GM19468 (cell line): ENCODE results near the gene SLC16A5.
"Not testable (repeated sequence)": the region's sequence is repeated elsewhere in the genome, so short reads cannot be mapped to it uniquely, and the experiment has no call there.

Source experiments
- ATAC-seq: cut with Tn5 transposase; IDR thresholded peaks from one replicate; pipeline ENCODE4 v1.9.1; 2021; ENCODE audit warnings: mild to moderate bottlenecking, moderate library complexity, moderate number of reproducible peaks; ENCODE audit not compliant: unreplicated experiment; ENCODE audit errors: extremely low read depth

Gene SLC16A5

GRCh38 chr17:75108193-75108592, 20.4 kb downstream of the SLC16A5 start:
- no peak for ATAC-seq

GRCh38 chr17:75109046-75109406, 21.3 kb downstream of the SLC16A5 start:
- ATAC-seq = no peak

GRCh38 chr17:75109407-75110233, 21.9 kb downstream of the SLC16A5 start, which contains the start of gene ARMC7:
Gene ARMC7, plus strand, starts transcription at chr17:75109969. Its CDS starts 320 bp downstream, at chr17:75110289.
- peak; percentile 53 for ATAC-seq

DNA sequence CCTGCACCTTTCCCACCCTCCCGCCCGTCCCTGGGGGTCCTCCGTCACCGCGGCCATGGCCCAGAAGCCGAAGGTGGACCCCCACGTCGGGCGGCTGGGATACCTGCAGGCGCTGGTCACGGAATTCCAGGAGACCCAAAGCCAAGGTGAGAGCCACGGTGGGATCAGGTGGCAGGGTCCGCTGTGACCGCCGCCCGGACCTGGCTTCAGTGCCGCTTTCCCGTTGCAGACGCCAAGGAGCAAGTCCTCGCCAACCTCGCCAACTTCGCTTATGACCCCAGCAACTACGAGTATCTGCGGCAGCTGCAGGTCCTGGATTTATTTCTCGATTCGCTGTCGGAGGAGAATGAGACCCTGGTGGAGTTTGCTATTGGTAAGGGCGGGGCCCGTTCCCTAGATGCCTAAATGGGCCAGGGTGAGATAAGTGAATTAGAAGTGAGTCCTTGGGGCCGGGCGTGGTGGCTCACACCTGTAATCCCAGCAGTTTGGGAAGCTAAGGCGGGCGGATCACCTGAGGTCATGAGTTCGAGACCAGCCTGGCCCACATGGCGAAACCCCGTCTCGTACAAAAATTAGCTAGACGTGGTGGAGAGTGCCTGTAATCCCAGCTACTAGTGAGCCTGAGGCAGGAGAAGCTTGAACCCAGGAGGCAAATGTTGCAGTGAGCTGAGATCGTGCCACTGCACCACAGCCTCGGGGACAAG, 22.6 kb downstream of the SLC16A5 start:
- no peak for ATAC-seq

DNA sequence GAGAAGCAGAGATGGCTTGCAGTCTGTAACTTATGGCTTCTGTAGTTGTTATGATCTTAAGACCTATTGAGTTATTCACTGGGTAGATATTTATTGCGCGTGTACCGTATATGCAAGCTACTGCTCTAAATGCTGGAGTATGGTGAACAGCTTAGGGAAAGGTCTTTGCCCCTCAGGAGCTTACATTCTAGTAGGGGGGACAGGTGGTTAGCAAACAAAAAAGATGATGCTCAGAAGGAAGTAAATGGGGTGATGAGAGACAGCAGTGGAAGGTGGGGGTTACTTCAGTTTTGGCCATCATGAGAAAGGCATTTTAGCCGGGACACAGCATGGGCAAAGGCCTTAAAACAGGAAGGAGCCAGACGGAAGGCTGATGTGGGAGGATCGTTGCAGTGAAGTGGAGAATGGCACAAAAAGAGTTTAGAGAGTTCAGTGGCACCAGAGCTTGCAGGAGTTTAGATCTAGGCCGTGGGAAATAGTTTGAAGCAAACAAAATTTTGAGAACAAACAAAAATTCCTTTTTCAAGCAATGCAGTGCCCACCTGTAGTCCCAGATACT, 24.1 kb downstream of the SLC16A5 start:
- ATAC-seq = no peak

DNA sequence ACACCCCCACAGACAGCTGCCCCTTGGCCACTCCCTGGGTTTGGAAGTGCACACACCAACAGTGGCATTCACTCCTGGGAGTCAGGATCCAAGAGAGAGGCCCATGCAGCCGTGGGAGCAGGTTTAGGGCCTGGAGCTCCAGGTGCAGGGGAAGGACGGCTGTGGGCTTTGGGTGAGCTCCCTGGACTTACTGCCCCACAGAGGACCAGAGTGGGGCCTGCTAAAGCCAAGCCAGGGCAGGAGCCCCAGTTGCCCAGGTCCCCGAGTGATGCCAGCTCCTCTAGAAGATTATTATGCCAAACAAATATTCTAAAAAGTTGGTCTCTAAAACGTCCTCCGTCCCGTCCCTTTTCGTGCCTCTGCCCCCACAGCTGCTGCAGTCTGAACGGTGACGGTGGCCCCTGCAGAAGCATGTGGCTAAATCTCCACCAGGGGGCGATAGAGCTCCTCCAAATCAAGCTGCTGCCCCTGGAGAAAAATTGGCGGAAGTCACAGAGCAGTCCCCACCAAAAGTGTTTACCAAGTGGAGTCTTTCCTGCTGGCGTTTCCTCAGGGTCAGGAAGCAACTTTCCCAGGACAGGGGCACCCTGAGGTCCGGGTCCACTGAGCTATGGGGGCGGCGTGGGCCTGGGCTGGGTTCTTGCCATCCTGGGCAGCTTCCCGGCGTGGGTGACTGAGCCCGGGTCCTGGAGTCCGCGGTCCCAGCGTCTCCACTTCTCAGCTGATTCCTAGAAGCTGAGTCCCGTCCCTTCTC, 26.2 kb downstream of the SLC16A5 start:
- no peak for ATAC-seq

DNA sequence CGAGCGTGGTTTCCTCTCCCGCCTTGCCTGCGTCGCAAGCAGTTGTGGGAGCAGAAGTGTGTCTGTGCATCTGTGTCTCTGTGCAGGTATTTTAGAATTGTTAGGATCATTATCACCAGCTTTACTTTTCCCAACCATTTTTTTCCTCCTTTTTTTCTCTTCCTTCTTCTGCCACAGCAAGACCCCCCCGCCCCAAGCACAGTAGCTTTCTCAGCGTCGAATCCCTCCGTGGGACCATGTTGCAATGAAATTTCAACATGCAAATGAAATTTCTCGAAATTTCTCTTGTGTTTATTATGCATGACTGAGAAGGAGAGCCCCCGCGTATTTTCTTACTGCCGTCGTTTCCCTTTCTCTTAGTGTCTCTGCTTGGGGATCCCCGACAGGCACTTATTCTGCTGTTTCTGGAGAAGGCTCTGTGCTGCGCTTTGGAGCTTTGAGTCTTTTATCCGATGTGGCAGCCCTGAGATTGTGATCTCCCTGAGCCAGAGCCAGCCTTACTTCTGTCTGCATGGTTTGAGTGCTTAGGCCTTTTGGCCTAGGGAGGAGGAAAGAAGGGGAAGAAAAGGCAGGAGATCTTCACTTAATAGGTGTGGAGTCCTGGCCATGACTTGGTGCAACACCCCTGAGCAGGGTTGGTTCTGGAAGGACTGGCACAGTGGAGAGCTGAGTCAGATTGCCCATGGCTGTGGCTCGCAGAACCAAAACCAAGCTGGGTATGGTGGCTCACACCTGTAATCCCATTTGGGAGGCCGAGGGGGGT, 27.0 kb downstream of the SLC16A5 start:
- no peak for ATAC-seq

GRCh38 chr17:75115555-75115954, 27.8 kb downstream of the SLC16A5 start:
- no peak for ATAC-seq

DNA sequence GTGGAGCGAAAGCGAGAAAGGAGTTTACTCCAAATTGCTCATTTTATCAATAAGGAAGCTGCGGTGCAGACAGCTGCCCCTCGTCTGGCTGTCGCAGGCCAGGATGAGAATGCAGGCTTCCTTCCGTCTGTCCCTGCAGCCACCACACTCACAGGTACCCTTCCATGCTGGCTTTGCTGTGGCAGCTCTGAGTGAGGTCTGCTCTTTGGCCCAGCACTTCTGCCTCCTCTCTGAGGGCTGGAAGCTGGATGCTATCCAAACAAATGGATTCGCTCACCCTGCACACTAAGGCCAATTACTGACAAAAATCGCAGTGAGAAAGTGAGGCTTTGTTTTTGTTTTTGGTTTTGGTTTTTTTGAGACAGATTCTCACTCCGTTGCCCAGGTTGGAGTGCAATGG, 29.0 kb downstream of the SLC16A5 start:
- no peak for ATAC-seq

- ATAC-seq = no peak
These were observed 30.6 kb downstream of the SLC16A5 start for GRCh38 chr17:75118307-75118706.

DNA sequence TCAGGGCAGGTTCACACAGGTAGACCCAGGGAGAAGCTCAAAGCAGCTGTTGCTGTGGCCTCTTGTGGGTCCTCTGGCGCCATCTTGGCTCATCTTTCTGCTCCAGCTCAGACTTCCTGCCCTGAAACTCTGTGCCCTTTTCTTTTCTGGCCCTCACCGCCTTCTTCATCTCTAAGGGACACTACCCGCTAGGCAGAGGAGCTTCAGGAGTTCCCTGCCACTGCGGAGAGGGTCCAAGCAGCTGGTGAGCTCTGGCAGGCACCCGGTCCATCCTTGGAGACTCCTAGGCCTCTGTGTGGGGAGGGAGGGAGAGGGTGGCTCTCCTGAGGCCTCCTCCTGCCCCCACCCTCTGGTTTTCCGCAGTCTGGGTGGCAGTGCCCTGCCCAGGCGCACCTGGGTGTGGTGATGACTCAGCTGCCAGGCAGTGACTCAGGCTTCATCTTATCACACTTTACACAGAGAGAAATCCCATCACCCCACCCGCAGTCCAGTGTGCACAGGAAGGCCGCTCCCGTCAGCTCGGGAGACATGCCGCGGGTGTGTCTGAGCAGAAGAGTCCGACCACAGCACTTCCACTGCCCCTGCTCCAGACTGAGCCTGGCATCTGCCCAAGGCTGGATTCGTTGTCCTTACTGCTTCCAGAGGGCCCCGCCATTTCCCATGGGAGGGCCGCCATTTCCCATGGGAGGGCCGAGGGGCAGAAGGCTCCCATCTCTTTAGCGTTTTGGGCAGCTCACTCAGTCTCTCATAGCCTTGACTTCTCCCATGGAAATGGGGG, 36.5 kb downstream of the SLC16A5 start:
- no peak for ATAC-seq

GRCh38 chr17:75124819-75125162, 37.0 kb downstream of the SLC16A5 start:
- no peak for ATAC-seq

- ATAC-seq = no peak
These were observed 38.2 kb downstream of the SLC16A5 start for GRCh38 chr17:75125984-75126383.

DNA sequence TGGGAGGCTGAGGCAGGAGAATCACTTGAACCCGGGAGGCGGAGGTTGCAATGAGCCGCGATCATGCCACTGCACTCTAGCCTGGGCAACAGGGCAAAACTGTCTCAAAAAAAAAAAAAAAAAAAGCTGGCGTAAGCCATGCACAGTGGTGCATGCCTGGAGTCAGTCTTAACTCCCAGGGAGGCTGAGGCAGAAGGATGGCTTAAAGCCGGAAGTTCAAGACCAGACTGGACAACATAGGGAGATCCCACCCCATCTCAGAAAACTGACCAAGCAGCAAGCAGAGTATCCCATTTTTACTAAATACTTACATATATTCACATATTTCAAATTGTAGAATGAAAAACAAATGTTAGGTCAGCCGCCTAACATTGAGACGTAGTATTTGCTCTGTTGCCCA, 39.2 kb downstream of the SLC16A5 start:
- ATAC-seq = no peak

GRCh38 chr17:75127936-75128335, 40.2 kb downstream of the SLC16A5 start:
- ATAC-seq = not testable (repeated sequence)

GRCh38 chr17:75128694-75129505, 41.1 kb downstream of the SLC16A5 start:
- ATAC-seq = no peak

DNA sequence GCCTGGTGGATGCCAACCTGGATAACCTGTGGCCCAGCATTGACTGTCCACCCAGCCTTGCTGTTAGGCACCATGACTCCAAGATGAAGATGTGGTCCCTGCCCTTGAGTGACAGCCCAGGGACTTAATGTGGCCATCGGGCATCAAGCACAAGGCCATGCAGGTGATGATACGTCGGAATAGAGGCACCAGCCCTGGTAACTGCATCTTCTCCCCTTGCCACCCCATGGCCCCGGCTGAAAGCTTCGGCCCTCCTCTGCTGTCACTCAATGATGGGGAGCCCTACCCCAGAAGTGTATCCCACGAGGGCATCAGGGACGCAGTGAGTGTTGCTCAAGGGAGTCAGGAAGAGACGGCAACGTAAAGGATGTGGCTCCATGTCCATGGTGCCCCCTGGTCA, 41.8 kb downstream of the SLC16A5 start:
- no peak for ATAC-seq

GRCh38 chr17:75130059-75130631, 42.4 kb downstream of the SLC16A5 start:
- ATAC-seq = no peak
